HepG2 (cell line): Measurements from ENCODE around the gene CEACAM3. TPM values are rescaled to one million over a fixed set of nuclear protein-coding genes. Genes with fewer than 3 reads are reported as not detected.

ENCODE experiments used
- DNMT1 ChIP-seq: sonication (generic); formaldehyde crosslinking; IDR thresholded peaks from 2 replicates; pipeline ENCODE4 v1.5.1; 2020; ENCODE audit warnings: mild to moderate bottlenecking, missing genetic modification reagents
- ELF1 ChIP-seq: sonication (generic); formaldehyde crosslinking; IDR thresholded peaks from 2 replicates; pipeline ENCODE4 v1.4.0; 2020; ENCODE audit warnings: missing genetic modification reagents
- GZF1 ChIP-seq: sonication (generic); formaldehyde crosslinking; IDR thresholded peaks from 2 replicates; pipeline ENCODE4 v1.5.1; 2020; ENCODE audit warnings: mild to moderate bottlenecking, missing genetic modification reagents
- KAT7 ChIP-seq: IDR thresholded peaks from 2 replicates; pipeline ENCODE4 v1.6.1; 2018; ENCODE audit warnings: borderline replicate concordance, missing compliant biosample characterization
- KDM4B ChIP-seq: sonication (generic); formaldehyde crosslinking; IDR thresholded peaks from 2 replicates; pipeline ENCODE4 v1.4.0; 2020; ENCODE audit warnings: missing genetic modification reagents
- KMT2B ChIP-seq: IDR thresholded peaks from 2 replicates; pipeline ENCODE4 v1.6.1; 2016; ENCODE audit warnings: missing genetic modification reagents, missing compliant biosample characterization
- NKX3-1 ChIP-seq: sonication (generic); formaldehyde crosslinking; IDR thresholded peaks from 2 replicates; pipeline ENCODE4 v1.5.0; 2020; ENCODE audit warnings: missing genetic modification reagents
- SKI ChIP-seq: fragments of 450-650 bp; IDR thresholded peaks from one replicate; pipeline ENCODE4 v1.6.1; 2018; ENCODE audit warnings: mild to moderate bottlenecking; ENCODE audit not compliant: partially characterized antibody
- U2AF1 ChIP-seq: fragments of 200-400 bp; formaldehyde crosslinking; optimal IDR thresholded peaks from 2 replicates; pipeline ENCODE3; 2017; ENCODE audit warnings: mild to moderate bottlenecking, low read depth, low read length
- ZNF335 ChIP-seq: sonication (generic); formaldehyde crosslinking; IDR thresholded peaks from 2 replicates; pipeline ENCODE4 v1.4.0; 2020; ENCODE audit warnings: missing genetic modification reagents
- ZNF367 ChIP-seq: sonication (generic); formaldehyde crosslinking; IDR thresholded peaks from 2 replicates; pipeline ENCODE4 v1.4.0; 2020; ENCODE audit warnings: missing genetic modification reagents, borderline replicate concordance
- ZNF460 ChIP-seq: sonication (generic); formaldehyde crosslinking; IDR thresholded peaks from 2 replicates; pipeline ENCODE4 v1.5.1; 2020; ENCODE audit warnings: missing genetic modification reagents, mild to moderate bottlenecking, borderline replicate concordance
- ZNF572 ChIP-seq: sonication (generic); formaldehyde crosslinking; IDR thresholded peaks from 2 replicates; pipeline ENCODE4 v1.5.1; 2020; ENCODE audit warnings: mild to moderate bottlenecking, missing genetic modification reagents
- ZNF614 ChIP-seq: IDR thresholded peaks from 2 replicates; pipeline ENCODE4 v1.6.1; 2018; ENCODE audit warnings: missing biosample characterization, missing genetic modification reagents, inconsistent platforms, borderline replicate concordance
- ZNF644 ChIP-seq: IDR thresholded peaks from 2 replicates; pipeline ENCODE4 v1.6.1; 2016; ENCODE audit warnings: low read depth
- ZNF790 ChIP-seq: sonication (generic); formaldehyde crosslinking; IDR thresholded peaks from 2 replicates; pipeline ENCODE4 v1.8.0; 2022; ENCODE audit warnings: missing genetic modification reagents, mild to moderate bottlenecking, borderline replicate concordance
- polyA plus RNA-seq, 8 experiments: library from polyadenylated mRNA; depleted of rRNA in 3 of 8; stranded (reverse) in 7 of 8; unstranded in 1 of 8; fragments of >200 nt; fragmentation: Illumina TruSeq in 4 of 8; extraction: Trizol in 4 of 8; gene quantifications; 2 replicates each; pipeline versions ENCODE4 v1.2.1 to v1.2.3, GENCODE V29; 2011 to 2016; ENCODE audit warnings: low read depth in 4 of 8, missing spikeins in 1 of 8, mixed read lengths in 1 of 8; ENCODE audit not compliant: insufficient read depth in 1 of 8
- total RNA-seq, 5 experiments: library from RNA; depleted of rRNA; stranded (reverse); fragments of >200 nt; fragmentation: Illumina TruSeq; extraction: Trizol; gene quantifications; 2 replicates each; pipeline ENCODE4 v1.2.3, GENCODE V29; 2016; ENCODE audit warnings: low read depth in 1 of 5
- TF ChIP-seq, protein P1 (sequence below): sonication (generic); formaldehyde crosslinking; IDR thresholded peaks from 2 replicates; pipeline ENCODE4 v1.9.0; 2021; ENCODE audit warnings: missing genetic modification reagents, borderline replicate concordance
- TF ChIP-seq, protein P2 (sequence below): sonication (generic); formaldehyde crosslinking; IDR thresholded peaks from 2 replicates; pipeline ENCODE4 v1.5.1; 2020; ENCODE audit warnings: missing genetic modification reagents, mild to moderate bottlenecking, borderline replicate concordance
- TF ChIP-seq, protein P3 (sequence below): sonication (generic); formaldehyde crosslinking; IDR thresholded peaks from 2 replicates; pipeline ENCODE4 v1.4.0; 2020; ENCODE audit warnings: missing genetic modification reagents

The CEACAM3 gene
- total and polyA plus RNA-seq, 2 of the 13 experiments (the other 11 are each of a cell fraction or from before 2014, with no cell fraction given) = not detected

DNA sequence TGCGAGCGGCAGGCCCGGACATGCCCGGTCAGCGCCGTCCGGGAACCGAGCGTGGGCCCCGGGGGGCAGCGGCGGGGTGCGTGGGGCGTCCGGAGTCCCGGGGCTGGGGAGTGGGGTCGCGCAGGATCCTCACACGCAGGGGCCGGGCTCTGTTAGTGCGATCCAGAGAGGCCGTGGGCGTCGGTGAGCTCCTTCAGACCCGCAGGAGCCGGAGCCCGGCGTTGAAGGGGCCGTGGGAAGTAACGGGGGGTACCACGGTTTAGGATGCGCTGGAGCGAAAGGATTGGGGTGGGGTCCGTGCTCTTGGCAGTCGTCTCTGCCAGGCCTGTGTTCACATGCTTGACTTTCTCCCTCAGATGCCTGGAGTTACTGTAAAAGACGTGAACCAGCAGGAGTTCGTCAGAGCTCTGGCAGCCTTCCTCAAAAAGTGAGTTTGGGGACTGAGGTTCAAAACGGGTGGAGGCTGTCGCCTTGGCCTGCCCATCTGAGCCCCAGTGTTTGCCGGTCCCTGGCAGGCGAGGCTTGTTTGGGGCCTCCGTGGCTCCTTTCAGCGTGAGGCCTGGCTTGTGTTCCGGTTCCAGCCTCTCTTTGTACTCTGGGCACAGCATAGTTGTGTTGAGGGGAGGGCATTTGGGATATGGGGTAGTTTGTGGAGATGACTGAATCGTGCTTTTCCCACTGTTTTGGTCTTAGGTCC is 64.2 kb downstream of the CEACAM3 start (continued):
- TF ChIP-seq, protein P1, sequence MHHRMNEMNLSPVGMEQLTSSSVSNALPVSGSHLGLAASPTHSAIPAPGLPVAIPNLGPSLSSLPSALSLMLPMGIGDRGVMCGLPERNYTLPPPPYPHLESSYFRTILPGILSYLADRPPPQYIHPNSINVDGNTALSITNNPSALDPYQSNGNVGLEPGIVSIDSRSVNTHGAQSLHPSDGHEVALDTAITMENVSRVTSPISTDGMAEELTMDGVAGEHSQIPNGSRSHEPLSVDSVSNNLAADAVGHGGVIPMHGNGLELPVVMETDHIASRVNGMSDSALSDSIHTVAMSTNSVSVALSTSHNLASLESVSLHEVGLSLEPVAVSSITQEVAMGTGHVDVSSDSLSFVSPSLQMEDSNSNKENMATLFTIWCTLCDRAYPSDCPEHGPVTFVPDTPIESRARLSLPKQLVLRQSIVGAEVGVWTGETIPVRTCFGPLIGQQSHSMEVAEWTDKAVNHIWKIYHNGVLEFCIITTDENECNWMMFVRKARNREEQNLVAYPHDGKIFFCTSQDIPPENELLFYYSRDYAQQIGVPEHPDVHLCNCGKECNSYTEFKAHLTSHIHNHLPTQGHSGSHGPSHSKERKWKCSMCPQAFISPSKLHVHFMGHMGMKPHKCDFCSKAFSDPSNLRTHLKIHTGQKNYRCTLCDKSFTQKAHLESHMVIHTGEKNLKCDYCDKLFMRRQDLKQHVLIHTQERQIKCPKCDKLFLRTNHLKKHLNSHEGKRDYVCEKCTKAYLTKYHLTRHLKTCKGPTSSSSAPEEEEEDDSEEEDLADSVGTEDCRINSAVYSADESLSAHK (CRISPR knock-in tag) = no peak
- TF ChIP-seq ZNF460 (CRISPR knock-in tag) (no peak), ZNF614 (CRISPR knock-in tag) (no peak), ELF1 (CRISPR knock-in tag) (no peak), ZNF572 (CRISPR knock-in tag) (no peak), ZNF367 (no peak), U2AF1 (peak; percentile 58), ZNF790 (CRISPR knock-in tag) (no peak), ZNF644 (CRISPR knock-in tag) (no peak), KDM4B (CRISPR knock-in tag) (0 out of 2 replicates have a peak, but pooled peaks have one; percentile 27), GZF1 (CRISPR knock-in tag) (no peak), NKX3-1 (CRISPR knock-in tag) (no peak), ZNF335 (CRISPR knock-in tag) (no peak), SKI (no peak), DNMT1 (CRISPR knock-in tag) (no peak), KMT2B (no peak), KAT7 (CRISPR knock-in tag) (0 out of 2 replicates have a peak, but pooled peaks have one; percentile 18)
- TF ChIP-seq, protein P2, sequence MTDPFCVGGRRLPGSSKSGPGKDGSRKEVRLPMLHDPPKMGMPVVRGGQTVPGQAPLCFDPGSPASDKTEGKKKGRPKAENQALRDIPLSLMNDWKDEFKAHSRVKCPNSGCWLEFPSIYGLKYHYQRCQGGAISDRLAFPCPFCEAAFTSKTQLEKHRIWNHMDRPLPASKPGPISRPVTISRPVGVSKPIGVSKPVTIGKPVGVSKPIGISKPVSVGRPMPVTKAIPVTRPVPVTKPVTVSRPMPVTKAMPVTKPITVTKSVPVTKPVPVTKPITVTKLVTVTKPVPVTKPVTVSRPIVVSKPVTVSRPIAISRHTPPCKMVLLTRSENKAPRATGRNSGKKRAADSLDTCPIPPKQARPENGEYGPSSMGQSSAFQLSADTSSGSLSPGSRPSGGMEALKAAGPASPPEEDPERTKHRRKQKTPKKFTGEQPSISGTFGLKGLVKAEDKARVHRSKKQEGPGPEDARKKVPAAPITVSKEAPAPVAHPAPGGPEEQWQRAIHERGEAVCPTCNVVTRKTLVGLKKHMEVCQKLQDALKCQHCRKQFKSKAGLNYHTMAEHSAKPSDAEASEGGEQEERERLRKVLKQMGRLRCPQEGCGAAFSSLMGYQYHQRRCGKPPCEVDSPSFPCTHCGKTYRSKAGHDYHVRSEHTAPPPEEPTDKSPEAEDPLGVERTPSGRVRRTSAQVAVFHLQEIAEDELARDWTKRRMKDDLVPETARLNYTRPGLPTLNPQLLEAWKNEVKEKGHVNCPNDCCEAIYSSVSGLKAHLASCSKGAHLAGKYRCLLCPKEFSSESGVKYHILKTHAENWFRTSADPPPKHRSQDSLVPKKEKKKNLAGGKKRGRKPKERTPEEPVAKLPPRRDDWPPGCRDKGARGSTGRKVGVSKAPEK (CRISPR knock-in tag) = no peak
- TF ChIP-seq, protein P3, sequence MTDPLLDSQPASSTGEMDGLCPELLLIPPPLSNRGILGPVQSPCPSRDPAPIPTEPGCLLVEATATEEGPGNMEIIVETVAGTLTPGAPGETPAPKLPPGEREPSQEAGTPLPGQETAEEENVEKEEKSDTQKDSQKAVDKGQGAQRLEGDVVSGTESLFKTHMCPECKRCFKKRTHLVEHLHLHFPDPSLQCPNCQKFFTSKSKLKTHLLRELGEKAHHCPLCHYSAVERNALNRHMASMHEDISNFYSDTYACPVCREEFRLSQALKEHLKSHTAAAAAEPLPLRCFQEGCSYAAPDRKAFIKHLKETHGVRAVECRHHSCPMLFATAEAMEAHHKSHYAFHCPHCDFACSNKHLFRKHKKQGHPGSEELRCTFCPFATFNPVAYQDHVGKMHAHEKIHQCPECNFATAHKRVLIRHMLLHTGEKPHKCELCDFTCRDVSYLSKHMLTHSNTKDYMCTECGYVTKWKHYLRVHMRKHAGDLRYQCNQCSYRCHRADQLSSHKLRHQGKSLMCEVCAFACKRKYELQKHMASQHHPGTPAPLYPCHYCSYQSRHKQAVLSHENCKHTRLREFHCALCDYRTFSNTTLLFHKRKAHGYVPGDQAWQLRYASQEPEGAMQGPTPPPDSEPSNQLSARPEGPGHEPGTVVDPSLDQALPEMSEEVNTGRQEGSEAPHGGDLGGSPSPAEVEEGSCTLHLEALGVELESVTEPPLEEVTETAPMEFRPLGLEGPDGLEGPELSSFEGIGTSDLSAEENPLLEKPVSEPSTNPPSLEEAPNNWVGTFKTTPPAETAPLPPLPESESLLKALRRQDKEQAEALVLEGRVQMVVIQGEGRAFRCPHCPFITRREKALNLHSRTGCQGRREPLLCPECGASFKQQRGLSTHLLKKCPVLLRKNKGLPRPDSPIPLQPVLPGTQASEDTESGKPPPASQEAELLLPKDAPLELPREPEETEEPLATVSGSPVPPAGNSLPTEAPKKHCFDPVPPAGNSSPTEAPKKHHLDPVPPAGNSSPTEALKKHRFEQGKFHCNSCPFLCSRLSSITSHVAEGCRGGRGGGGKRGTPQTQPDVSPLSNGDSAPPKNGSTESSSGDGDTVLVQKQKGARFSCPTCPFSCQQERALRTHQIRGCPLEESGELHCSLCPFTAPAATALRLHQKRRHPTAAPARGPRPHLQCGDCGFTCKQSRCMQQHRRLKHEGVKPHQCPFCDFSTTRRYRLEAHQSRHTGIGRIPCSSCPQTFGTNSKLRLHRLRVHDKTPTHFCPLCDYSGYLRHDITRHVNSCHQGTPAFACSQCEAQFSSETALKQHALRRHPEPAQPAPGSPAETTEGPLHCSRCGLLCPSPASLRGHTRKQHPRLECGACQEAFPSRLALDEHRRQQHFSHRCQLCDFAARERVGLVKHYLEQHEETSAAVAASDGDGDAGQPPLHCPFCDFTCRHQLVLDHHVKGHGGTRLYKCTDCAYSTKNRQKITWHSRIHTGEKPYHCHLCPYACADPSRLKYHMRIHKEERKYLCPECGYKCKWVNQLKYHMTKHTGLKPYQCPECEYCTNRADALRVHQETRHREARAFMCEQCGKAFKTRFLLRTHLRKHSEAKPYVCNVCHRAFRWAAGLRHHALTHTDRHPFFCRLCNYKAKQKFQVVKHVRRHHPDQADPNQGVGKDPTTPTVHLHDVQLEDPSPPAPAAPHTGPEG (CRISPR knock-in tag) = 0 out of 2 replicates have a peak, but pooled peaks have one; percentile 29
